ENCODE data around the gene KCTD12.

GRCh38 chr13:76885203-76886004 lies 801 bp downstream of the KCTD12 start:
- TF ChIP-seq POLR2A (IDR thresholded peaks at IDR 0.05; ENCODE audit: low read length): no peak
- no peak for TF ChIP-seq GATA1 (IDR thresholded peaks at IDR 0.05; ENCODE audit: low read depth, low read length)
